T-cell (primary cell): ENCODE measurements around the gene CYP2B6. TPM values are rescaled to one million over a fixed set of nuclear protein-coding genes. Genes with fewer than 3 reads are reported as not detected.

Experiments used
- ATAC-seq, 4 experiments: fragments of 200-7000 bp in 3 of 4; fragments of 150-1000 bp in 1 of 4; cut with Tn5 transposase; replicated peaks in 1 of 4; 1 replicate in 3 of 4; 2 replicates in 1 of 4; pipeline ENCODE4 v1.10.0; 2021; ENCODE audit warnings: moderate library complexity in 3 of 4, mild to moderate bottlenecking in 2 of 4, moderate number of reproducible peaks in 1 of 4
- CTCF ChIA-PET, 2 donors: fragments of 300-600 bp; sonication (Branson Sonifier 250); formaldehyde crosslinking; loops; one replicate each; lab custom pipeline; 2022; ENCODE audit warnings: antibody characterized with exemption in 2 of 2; lab: Charles Lee
- POLR2A ChIA-PET, 2 donors: fragments of 300-600 bp; sonication (Branson Sonifier 250); formaldehyde crosslinking; loops; one replicate each; lab custom pipeline; 2022; ENCODE audit warnings: antibody characterized with exemption in 2 of 2; lab: Charles Lee
- DNase-seq, 35 experiments: peaks; one replicate each; pipeline versions ENCODE4 v3.0.0 to v3.0.0-alpha.2; 2013 to 2023
- H3K27ac ChIP-seq: one replicate; pipeline ENCODE4 v1.5.1; 2013; ENCODE audit warnings: low read length
- H3K27me3 ChIP-seq, 2 experiments: replicated peaks in 1 of 2; 1 replicate in 1 of 2; 2 replicates in 1 of 2; pipeline versions ENCODE4 v1.6.1 to v1.7.0; 2013; ENCODE audit warnings: low read length in 1 of 2, mixed read lengths in 1 of 2; ENCODE audit not compliant: control insufficient read depth in 2 of 2, insufficient read depth in 2 of 2; ENCODE audit errors: extremely low read depth in 1 of 2
- H3K36me3 ChIP-seq, 2 donors: 1 replicate in 1 of 2; 2 replicates in 1 of 2; pipeline versions ENCODE4 v1.6.1 to v1.7.0; 2013; ENCODE audit warnings: low read length in 1 of 2; ENCODE audit not compliant: control insufficient read depth in 2 of 2, insufficient read depth in 1 of 2; ENCODE audit errors: extremely low read depth in 1 of 2
- H3K4me1 ChIP-seq, 2 experiments: 1 replicate in 1 of 2; 2 replicates in 1 of 2; pipeline versions ENCODE4 v1.6.1 to v1.7.0; 2013; ENCODE audit warnings: low read length in 2 of 2, mixed read lengths in 1 of 2; ENCODE audit not compliant: insufficient read depth in 2 of 2, control insufficient read depth in 1 of 2; ENCODE audit errors: extremely low read depth in 1 of 2
- H3K4me3 ChIP-seq, 2 donors: 1 replicate in 1 of 2; 2 replicates in 1 of 2; pipeline versions ENCODE4 v1.5.1 to v1.7.0; 2013; ENCODE audit warnings: mild to moderate bottlenecking in 2 of 2, low read length in 1 of 2, moderate library complexity in 1 of 2; ENCODE audit not compliant: control insufficient read depth in 1 of 2; ENCODE audit errors: extremely low read depth in 1 of 2
- H3K9me3 ChIP-seq: 2 replicates; pipeline ENCODE4 v1.7.0; 2013
- H3K27ac Mint-ChIP-seq, 2 donors: one replicate each; pipeline ENCODE4 v1.8.0; 2020 to 2021; ENCODE audit warnings: mild to moderate bottlenecking in 2 of 2, mixed read lengths in 2 of 2
- H3K27me3 Mint-ChIP-seq, 2 donors: one replicate each; pipeline ENCODE4 v1.8.0; 2021 to 2022; ENCODE audit warnings: mixed read lengths in 2 of 2
- H3K36me3 Mint-ChIP-seq: one replicate; pipeline ENCODE4 v1.8.0; 2021; ENCODE audit warnings: mixed read lengths
- H3K4me1 Mint-ChIP-seq, 3 donors: one replicate each; pipeline ENCODE4 v1.8.0; 2020 to 2022; ENCODE audit warnings: mixed read lengths in 3 of 3, mild to moderate bottlenecking in 1 of 3
- H3K4me3 Mint-ChIP-seq, 3 donors: one replicate each; pipeline ENCODE4 v1.8.0; 2020 to 2022; ENCODE audit warnings: mild to moderate bottlenecking in 3 of 3, mixed read lengths in 3 of 3, moderate library complexity in 3 of 3
- H3K9me3 Mint-ChIP-seq, 3 donors: one replicate each; pipeline ENCODE4 v1.8.0; 2020 to 2022; ENCODE audit warnings: mixed read lengths in 3 of 3
- WGBS: methylation state at CpG from one replicate; pipeline ENCODE4 v1.1.5; 2013; ENCODE audit warnings: missing lambda C conversion rate; ENCODE audit not compliant: insufficient coverage; 5-methylcytosine and 5-hydroxymethylcytosine counted together
- total RNA-seq, 35 experiments: library from RNA in 6 of 35; stranded (reverse) in 6 of 35; fragments of 120-200 nt in 1 of 35; gene quantifications; one replicate each; pipeline versions ENCODE4 v1.2.1 to v1.2.4 and lab custom pipeline; 2013 to 2026

Gene CYP2B6
- total RNA-seq, 5 donors from 2014 or later (not counting 1 experiment from before 2014, with no cell fraction given), result 0.20 to 0.61 (median 0.38) TPM; not detected in 2

DNA sequence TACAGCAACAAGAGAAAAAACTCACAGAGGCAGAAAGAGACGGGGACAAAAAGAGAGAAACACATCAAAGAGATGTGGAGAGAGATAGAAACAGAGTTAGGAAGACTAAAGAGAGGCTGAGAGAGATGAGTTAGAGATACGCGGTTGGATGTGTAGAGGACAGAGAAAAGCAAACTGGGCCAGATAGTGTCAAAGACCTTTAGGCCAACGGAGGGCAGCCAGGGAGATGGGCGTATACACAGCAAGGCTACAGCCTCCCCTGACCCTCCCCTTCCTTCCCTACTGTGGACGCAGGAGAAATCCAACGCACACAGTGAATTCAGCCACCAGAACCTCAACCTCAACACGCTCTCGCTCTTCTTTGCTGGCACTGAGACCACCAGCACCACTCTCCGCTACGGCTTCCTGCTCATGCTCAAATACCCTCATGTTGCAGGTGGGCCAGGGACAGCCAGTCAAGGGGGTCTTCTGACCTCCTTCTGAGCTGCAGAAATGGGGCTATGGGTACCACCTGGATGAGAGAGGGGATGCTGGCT lies 18.7 kb downstream of the CYP2B6 start:
- Mint-ChIP-seq H3K9me3 (no peaks in the 10 kb centered on the region), H3K27ac (no peak overlapping the region), H3K27me3 (peaks cover 39 to 51% of the 10 kb centered on the region in 2 donors), H3K4me3 (no peak overlapping the region), H3K36me3 (no peaks in the 10 kb centered on the region), H3K4me1 (peaks cover 0 to 7% (median 4%) of the 10 kb centered on the region in 3 donors)
- ChIA-PET CTCF (no interaction called here), POLR2A (no interaction called here)
- Histone ChIP-seq H3K36me3 (no peaks in the 10 kb centered on the region), H3K4me3 (no peak overlapping the region), H3K27ac (no peak overlapping the region), H3K27me3 (peaks cover 3 to 24% of the 10 kb centered on the region in 2 experiments), H3K4me1 (no peaks in the 10 kb centered on the region), H3K9me3 (no peaks in the 10 kb centered on the region)
- WGBS, result 73% methylated on average over 8 of the region's 11 CpGs
- ATAC-seq (no peak), DNase-seq (no peak)

DNA sequence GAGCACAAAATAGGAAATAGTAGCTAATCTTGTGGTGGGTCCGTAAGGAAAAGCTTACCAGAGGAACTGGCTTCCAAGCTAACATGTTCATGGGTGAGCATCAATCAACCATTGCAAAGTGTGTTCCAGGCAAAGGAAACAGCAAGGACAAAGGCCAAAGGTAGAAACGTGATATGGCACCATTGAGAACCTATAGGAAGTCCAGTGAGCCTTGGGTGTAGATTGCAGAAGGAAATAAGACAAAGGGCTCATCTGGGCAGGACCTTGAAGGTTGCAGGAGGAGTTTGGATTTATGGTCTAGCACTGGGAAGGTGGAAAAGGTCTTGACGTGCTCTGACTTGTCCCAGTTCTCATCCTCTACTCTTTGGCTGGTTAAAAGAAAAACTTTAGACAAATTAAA lies 22.3 kb downstream of the CYP2B6 start:
- POLR2A ChIA-PET, result no interaction called here
- H3K27ac ChIP-seq, result no peak overlapping the region
- ATAC-seq, result no peak

DNA sequence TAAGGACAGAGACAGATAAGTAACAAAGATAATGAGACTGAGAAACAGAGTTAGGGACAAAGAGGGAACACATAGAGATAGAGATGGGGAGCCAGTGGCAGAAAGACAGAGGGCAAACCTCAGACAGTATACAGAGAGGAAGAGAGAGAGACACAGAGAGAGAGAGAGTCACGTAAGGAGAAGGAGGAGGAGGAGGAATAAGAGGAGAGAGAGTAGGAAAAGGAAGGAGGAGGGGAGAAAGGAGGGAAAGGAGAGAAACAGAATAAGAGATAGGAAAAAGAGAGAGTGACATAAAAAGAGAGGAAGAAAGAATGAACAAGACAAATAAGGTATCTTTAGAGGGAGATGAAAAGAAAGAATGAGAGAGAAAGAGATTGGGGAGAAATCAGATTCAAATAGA lies 23.6 kb downstream of the CYP2B6 start:
- WGBS, result 100% methylated on average over 1 of the region's 1 CpG
- no peak for ATAC-seq
- ChIA-PET CTCF (no interaction called here), POLR2A (no interaction called here)
- Mint-ChIP-seq H3K4me3 (no peak overlapping the region), H3K36me3 (no peaks in the 10 kb centered on the region), H3K4me1 (peaks cover 3 to 5% (median 3%) of the 10 kb centered on the region in 3 donors), H3K27ac (no peak overlapping the region), H3K27me3 (peaks cover 25 to 34% of the 10 kb centered on the region in 2 donors), H3K9me3 (no peaks in the 10 kb centered on the region)
- Histone ChIP-seq H3K27ac (no peak overlapping the region), H3K4me1 (peaks cover 0 to 4% of the 10 kb centered on the region in 2 experiments), H3K36me3 (no peaks in the 10 kb centered on the region), H3K27me3 (peaks cover 3 to 21% of the 10 kb centered on the region in 2 experiments), H3K9me3 (no peaks in the 10 kb centered on the region), H3K4me3 (no peak overlapping the region)
- DNase-seq, result no peak

More for the DNA sequence above, 22.3 kb downstream of the CYP2B6 start:
- H3K9me3 ChIP-seq, result no peaks in the 10 kb centered on the region
- H3K36me3 ChIP-seq, result no peaks in the 10 kb centered on the region
- CTCF ChIA-PET, result no interaction called here
- WGBS, result 47% methylated on average over 2 of the region's 3 CpGs
- no peak overlapping the region for H3K4me3 Mint-ChIP-seq
- no peak overlapping the region for H3K4me3 ChIP-seq
- H3K4me1 Mint-ChIP-seq, result peaks cover 5 to 7% (median 6%) of the 10 kb centered on the region in 3 donors
- DNase-seq, result no peak
- H3K27me3 Mint-ChIP-seq, result peaks cover 24 to 31% of the 10 kb centered on the region in 2 donors
- H3K4me1 ChIP-seq, result peaks cover 0 to 4% of the 10 kb centered on the region in 2 experiments
- H3K36me3 Mint-ChIP-seq, result no peaks in the 10 kb centered on the region
- H3K27ac Mint-ChIP-seq, result no peak overlapping the region
- H3K27me3 ChIP-seq, result peaks cover 3 to 10% of the 10 kb centered on the region in 2 experiments
- H3K9me3 Mint-ChIP-seq, result no peaks in the 10 kb centered on the region

DNA sequence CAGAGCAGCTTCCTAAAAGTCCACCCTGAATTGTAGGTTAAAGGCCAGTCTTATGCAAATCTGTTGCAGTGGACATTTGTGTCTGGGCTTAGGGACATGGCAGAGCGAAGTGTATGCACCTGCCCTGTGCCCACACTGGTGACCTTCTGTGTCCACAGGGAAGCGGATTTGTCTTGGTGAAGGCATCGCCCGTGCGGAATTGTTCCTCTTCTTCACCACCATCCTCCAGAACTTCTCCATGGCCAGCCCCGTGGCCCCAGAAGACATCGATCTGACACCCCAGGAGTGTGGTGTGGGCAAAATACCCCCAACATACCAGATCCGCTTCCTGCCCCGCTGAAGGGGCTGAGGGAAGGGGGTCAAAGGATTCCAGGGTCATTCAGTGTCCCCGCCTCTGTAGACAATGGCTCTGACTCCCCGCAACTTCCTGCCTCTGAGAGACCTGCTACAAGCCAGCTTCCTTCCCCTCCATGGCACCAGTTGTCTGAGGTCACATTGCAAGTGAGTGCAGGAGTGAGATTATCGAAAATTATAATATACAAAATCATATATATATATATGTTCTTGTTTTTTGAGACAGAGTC lies 25.5 kb downstream of the CYP2B6 start:
- POLR2A ChIA-PET, result no interaction called here
- Mint-ChIP-seq H3K4me1 (peaks cover 0 to 5% (median 2%) of the 10 kb centered on the region in 3 donors), H3K27me3 (peaks cover 15 to 29% of the 10 kb centered on the region in 2 donors), H3K36me3 (no peaks in the 10 kb centered on the region), H3K9me3 (no peaks in the 10 kb centered on the region), H3K4me3 (no peak overlapping the region), H3K27ac (peak overlapping the region in 1 of 2 donors; percentile 6)
- H3K27me3 ChIP-seq, result peaks cover 3 to 17% of the 10 kb centered on the region in 2 experiments
- no peaks in the 10 kb centered on the region for H3K9me3 ChIP-seq
- H3K36me3 ChIP-seq, result no peaks in the 10 kb centered on the region
- H3K27ac ChIP-seq, result no peak overlapping the region
- no peak overlapping the region for H3K4me3 ChIP-seq
- DNase-seq (peak in 6 of 35 experiments; percentile 2 to 9 (median 4)), ATAC-seq (peak in 2 of 4 experiments; percentile 45 to 53)
- H3K4me1 ChIP-seq, result peaks cover 0 to 4% of the 10 kb centered on the region in 2 experiments
- CTCF ChIA-PET, result no interaction called here
- 79% methylated on average over 2 of the region's 12 CpGs for WGBS

DNA sequence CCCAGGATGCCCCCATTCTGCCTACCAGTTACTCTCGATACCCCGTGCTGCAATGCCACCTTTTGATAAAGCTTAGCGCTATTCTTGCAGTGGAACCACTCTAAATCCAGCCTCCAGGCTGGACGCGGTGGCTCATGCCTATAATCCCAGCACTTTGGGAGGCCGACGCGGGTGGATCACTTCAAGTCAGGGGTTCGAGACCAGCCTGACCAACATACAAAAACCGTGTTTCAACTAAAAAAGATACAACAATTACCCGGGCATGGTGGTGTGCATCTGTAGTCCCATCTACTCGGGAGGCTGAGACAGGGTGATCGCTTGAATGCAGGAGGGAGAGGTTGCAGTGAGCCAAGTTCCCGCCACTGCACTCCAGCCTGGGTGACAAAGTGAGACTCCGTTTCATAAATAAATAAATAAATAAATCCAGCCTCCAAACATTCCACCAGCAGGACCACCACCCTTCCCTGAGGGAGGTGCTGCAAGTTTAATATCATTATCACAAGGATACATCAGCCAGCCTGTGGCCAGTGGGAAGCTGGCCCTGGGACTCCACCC lies 27.7 kb downstream of the CYP2B6 start:
- POLR2A ChIA-PET, result interaction anchor here in 1 of 2 donors (0.6 kb wide), 1 partner anchor 474 kb away, joined by 3 read pairs; no protein-coding TSS in a partner anchor
- Histone ChIP-seq H3K27me3 (peaks cover 2 to 12% of the 10 kb centered on the region in 2 experiments), H3K36me3 (no peaks in the 10 kb centered on the region), H3K4me1 (peaks cover 0 to 4% of the 10 kb centered on the region in 2 experiments), H3K4me3 (no peak overlapping the region), H3K9me3 (no peaks in the 10 kb centered on the region), H3K27ac (no peak overlapping the region)
- Mint-ChIP-seq H3K36me3 (no peaks in the 10 kb centered on the region), H3K9me3 (no peaks in the 10 kb centered on the region), H3K27ac (no peak overlapping the region), H3K4me1 (peaks cover 0 to 5% (median 2%) of the 10 kb centered on the region in 3 donors), H3K27me3 (peaks cover 10 to 15% of the 10 kb centered on the region in 2 donors), H3K4me3 (no peak overlapping the region)
- CTCF ChIA-PET, result no interaction called here
- no peak for DNase-seq
- WGBS, result 97% methylated on average over 6 of the region's 15 CpGs
- ATAC-seq, result no peak

DNA sequence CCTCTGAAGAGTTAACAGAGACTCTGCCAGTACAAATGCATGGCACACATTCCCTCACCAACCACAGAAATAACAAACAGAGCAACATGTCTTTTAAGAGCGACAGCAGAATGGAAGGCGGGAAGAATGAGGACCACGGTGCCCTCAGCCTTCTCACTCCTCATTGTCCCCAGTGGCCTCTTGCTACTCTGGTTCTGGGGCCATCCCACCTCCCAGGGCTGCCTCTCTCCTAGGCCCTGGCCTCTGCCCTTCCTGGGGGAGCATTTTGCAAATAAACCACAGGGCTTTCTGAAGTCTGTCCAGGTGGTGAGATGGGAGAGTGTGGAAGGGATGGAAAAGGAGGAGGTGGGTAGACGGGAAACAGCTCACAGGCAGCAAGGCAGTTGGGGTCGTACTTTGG lies 28.3 kb downstream of the CYP2B6 start:
- CTCF ChIA-PET, result no interaction called here

More for the DNA sequence above, 28.3 kb downstream of the CYP2B6 start:
- Mint-ChIP-seq H3K4me1 (peaks cover 0 to 5% (median 2%) of the 10 kb centered on the region in 3 donors), H3K36me3 (no peaks in the 10 kb centered on the region), H3K27ac (no peak overlapping the region), H3K27me3 (peaks cover 11 to 20% of the 10 kb centered on the region in 2 donors), H3K9me3 (no peaks in the 10 kb centered on the region), H3K4me3 (no peak overlapping the region)
- POLR2A ChIA-PET, result no interaction called here
- no peaks in the 10 kb centered on the region for H3K36me3 ChIP-seq
- no peak overlapping the region for H3K4me3 ChIP-seq
- no peaks in the 10 kb centered on the region for H3K9me3 ChIP-seq
- ATAC-seq (no peak), DNase-seq (no peak)
- H3K4me1 ChIP-seq, result peaks cover 0 to 4% of the 10 kb centered on the region in 2 experiments
- no peak overlapping the region for H3K27ac ChIP-seq
- H3K27me3 ChIP-seq, result peaks cover 2 to 16% of the 10 kb centered on the region in 2 experiments
- 88% methylated on average over 2 of the region's 5 CpGs for WGBS
